Adipocyte (in vitro differentiated cells): ENCODE measurements around the gene ZNF600.
"Not testable (repeated sequence)": the region's sequence is repeated elsewhere in the genome, so short reads cannot be mapped to it uniquely, and the experiment has no call there.

ENCODE experiments used
- DNase-seq: peaks from one replicate; pipeline ENCODE4 v3.0.0-alpha.2; 2015; ENCODE audit warnings: low read depth
- H3K27me3 ChIP-seq: replicated peaks from 2 replicates; pipeline ENCODE4 v1.7.0; 2013; ENCODE audit warnings: mild to moderate bottlenecking, low read length, moderate library complexity; ENCODE audit not compliant: control insufficient read depth, insufficient read depth
- H3K36me3 ChIP-seq: 2 replicates; pipeline ENCODE4 v1.7.0; 2013; ENCODE audit warnings: low read length, mild to moderate bottlenecking, moderate library complexity; ENCODE audit not compliant: control insufficient read depth, insufficient read depth, severe bottlenecking
- H3K4me1 ChIP-seq: 2 replicates; pipeline ENCODE4 v1.7.0; 2013; ENCODE audit warnings: mild to moderate bottlenecking, low read length, moderate library complexity; ENCODE audit not compliant: control insufficient read depth, insufficient read depth
- H3K4me3 ChIP-seq: 2 replicates; pipeline ENCODE4 v1.7.0; 2013; ENCODE audit warnings: mild to moderate bottlenecking, low read length, moderate library complexity
- H3K9ac ChIP-seq: 2 replicates; pipeline ENCODE4 v1.7.0; 2013; ENCODE audit warnings: mild to moderate bottlenecking, low read length, moderate library complexity
- H3K9me3 ChIP-seq: 2 replicates; pipeline ENCODE4 v1.7.0; 2013; ENCODE audit warnings: mild to moderate bottlenecking, low read length, moderate library complexity; ENCODE audit not compliant: control insufficient read depth

Gene ZNF600

GRCh38 chr19:52741371-52741770 lies 45.2 kb downstream of the ZNF600 start:
- not testable (repeated sequence) for H3K36me3 ChIP-seq, DNase-seq, H3K9me3 ChIP-seq, H3K4me1 ChIP-seq, H3K27me3 ChIP-seq, H3K4me3 ChIP-seq, H3K9ac ChIP-seq

- no peak overlapping the region for H3K4me3 ChIP-seq
- H3K9me3 ChIP-seq, result no peaks in the 10 kb centered on the region
- H3K27me3 ChIP-seq, result no peaks in the 10 kb centered on the region
- peaks cover 8% of the 10 kb centered on the region for H3K4me1 ChIP-seq
- no peaks in the 10 kb centered on the region for H3K36me3 ChIP-seq
- DNase-seq, result no peak
- no peak overlapping the region for H3K9ac ChIP-seq
These were observed 47.0 kb downstream of the ZNF600 start for GRCh38 chr19:52739576-52739975.

- no peaks in the 10 kb centered on the region for H3K27me3 ChIP-seq
- no peak for DNase-seq
- no peaks in the 10 kb centered on the region for H3K9me3 ChIP-seq
- peak overlapping the region; percentile 92 for H3K4me3 ChIP-seq
- peaks cover 8% of the 10 kb centered on the region for H3K4me1 ChIP-seq
- H3K9ac ChIP-seq, result peak overlapping the region; percentile 91
- H3K36me3 ChIP-seq, result no peaks in the 10 kb centered on the region
These were observed 50.9 kb downstream of the ZNF600 start for GRCh38 chr19:52735734-52736133.

- Histone ChIP-seq H3K4me3 (peak within 1 kb of the TSS; percentile 92), H3K4me1 (peaks cover 8% of the 10 kb centered on the region), H3K36me3 (no peaks in the 10 kb centered on the region), H3K9me3 (no peaks in the 10 kb centered on the region), H3K9ac (peak within 1 kb of the TSS; percentile 91), H3K27me3 (no peaks in the 10 kb centered on the region)
- DNase-seq, result peak; percentile 99
These were observed 51.5 kb downstream of the ZNF600 start, which contains the start of gene ZNF611 for GRCh38 chr19:52734893-52735661. Gene ZNF611, minus strand, starts transcription at chr19:52735044. Its CDS starts 19,150 bp downstream, at chr19:52715894.

- Histone ChIP-seq H3K4me1 (peaks cover 8% of the 10 kb centered on the region), H3K9ac (peak overlapping the region; percentile 91), H3K4me3 (peak overlapping the region; percentile 92), H3K36me3 (no peaks in the 10 kb centered on the region), H3K9me3 (no peaks in the 10 kb centered on the region), H3K27me3 (no peaks in the 10 kb centered on the region)
- DNase-seq, result peak; percentile 58
These were observed 52.2 kb downstream of the ZNF600 start for GRCh38 chr19:52734331-52734892.

GRCh38 chr19:52726051-52726450 lies 60.5 kb downstream of the ZNF600 start:
- H3K9me3 ChIP-seq, H3K9ac ChIP-seq, H3K4me3 ChIP-seq, DNase-seq, H3K27me3 ChIP-seq, H3K4me1 ChIP-seq: not testable (repeated sequence)
- peaks cover 27% of the 10 kb centered on the region for H3K36me3 ChIP-seq

GRCh38 chr19:52725528-52725961 lies 61.0 kb downstream of the ZNF600 start:
- H3K4me3 ChIP-seq, result no peak overlapping the region
- peaks cover 5% of the 10 kb centered on the region for H3K4me1 ChIP-seq
- no peaks in the 10 kb centered on the region for H3K9me3 ChIP-seq
- H3K36me3 ChIP-seq, result peaks cover 27% of the 10 kb centered on the region
- H3K27me3 ChIP-seq, result no peaks in the 10 kb centered on the region
- no peak for DNase-seq
- H3K9ac ChIP-seq, result no peak overlapping the region

GRCh38 chr19:52724701-52725514 lies 61.7 kb downstream of the ZNF600 start:
- Histone ChIP-seq H3K36me3 (peaks cover 27% of the 10 kb centered on the region), H3K4me1 (peaks cover 5% of the 10 kb centered on the region), H3K27me3 (no peaks in the 10 kb centered on the region), H3K9me3 (no peaks in the 10 kb centered on the region), H3K9ac (no peak overlapping the region), H3K4me3 (no peak overlapping the region)
- no peak for DNase-seq

GRCh38 chr19:52723907-52724598 lies 62.5 kb downstream of the ZNF600 start:
- DNase-seq, H3K9me3 ChIP-seq, H3K4me1 ChIP-seq, H3K4me3 ChIP-seq, H3K27me3 ChIP-seq, H3K9ac ChIP-seq: not testable (repeated sequence)
- H3K36me3 ChIP-seq, result peaks cover 27% of the 10 kb centered on the region

GRCh38 chr19:52722062-52723003 lies 64.3 kb downstream of the ZNF600 start:
- Histone ChIP-seq H3K4me3 (no peak overlapping the region), H3K4me1 (peaks cover 5% of the 10 kb centered on the region)

More at GRCh38 chr19:52722062-52723003, 64.3 kb downstream of the ZNF600 start:
- no peak overlapping the region for H3K9ac ChIP-seq
- no peaks in the 10 kb centered on the region for H3K9me3 ChIP-seq
- H3K27me3 ChIP-seq, result no peaks in the 10 kb centered on the region
- H3K36me3 ChIP-seq, result peaks cover 16% of the 10 kb centered on the region
- peak; percentile 85 for DNase-seq
